Endothelial cell of umbilical vein (primary cell): ENCODE results near the gene FOSL2. TPM values are rescaled to one million over a fixed set of nuclear protein-coding genes. Genes with fewer than 3 reads are reported as not detected.
A peak's percentile ranks its signal among the peaks of the same experiment; 100 is the strongest.

Experiments used
- BruUV-seq: library from RNA; stranded (reverse); fragments of 400-500 nt; replicated peaks from 2 replicates; lab custom pipeline; 2021; lab: Mats Ljungman, UMichigan
- CTCF ChIA-PET: fragments of 300-600, 350-600 bp; sonication (Branson Sonifier 250); formaldehyde crosslinking; loops from one replicate; lab custom pipeline; 2021; ENCODE audit warnings: antibody characterized with exemption, inconsistent platforms; lab: Charles Lee
- POLR2A ChIA-PET: fragments of 300-600, 350-600 bp; sonication (Branson Sonifier 250); formaldehyde crosslinking; loops from one replicate; lab custom pipeline; 2021; ENCODE audit warnings: antibody characterized with exemption, inconsistent platforms; lab: Charles Lee
- DNase-seq: peaks from one replicate; pipeline ENCODE4 v3.0.0-alpha.2; 2011; ENCODE audit warnings: low read depth, low spot score
- FAIRE-seq: peaks from 2 replicates; lab custom pipeline; 2011; peaks lifted over from hg19 to GRCh38; lab: Jason Lieb, UNC
- H2AFZ ChIP-seq: 2 replicates; pipeline ENCODE4 v1.6.0; 2012; ENCODE audit warnings: low read depth, low read length, control low read depth, inconsistent platforms
- H3K27ac ChIP-seq: 2 replicates; pipeline ENCODE4 v1.5.1; 2011; ENCODE audit warnings: low read depth, mild to moderate bottlenecking, control low read depth, low read length, moderate library complexity; ENCODE audit not compliant: insufficient read depth
- H3K27me3 ChIP-seq, 2 experiments: 2 replicates each; pipeline versions ENCODE4 v1.6.0 to v1.6.1; 2011; ENCODE audit warnings: low read length in 2 of 2, mixed read lengths in 1 of 2; ENCODE audit not compliant: control insufficient read depth in 2 of 2, insufficient read depth in 2 of 2
- H3K36me3 ChIP-seq, 2 experiments: 2 replicates in 1 of 2; 3 replicates in 1 of 2; pipeline ENCODE4 v1.5.1; 2011; ENCODE audit warnings: low read length in 2 of 2, mild to moderate bottlenecking in 1 of 2, moderate library complexity in 1 of 2; ENCODE audit not compliant: control insufficient read depth in 2 of 2, insufficient read depth in 2 of 2; ENCODE audit errors: extremely low read depth in 1 of 2
- H3K4me1 ChIP-seq: 3 replicates; pipeline ENCODE4 v1.5.1; 2011; ENCODE audit warnings: mild to moderate bottlenecking, low read length; ENCODE audit not compliant: control insufficient read depth, insufficient read depth; ENCODE audit errors: extremely low read depth
- H3K4me2 ChIP-seq: 2 replicates; pipeline ENCODE4 v1.6.1; 2011; ENCODE audit warnings: low read length, control low read depth, mixed read lengths; ENCODE audit not compliant: insufficient read depth
- H3K4me3 ChIP-seq, 3 experiments: fragments of 200-600 bp in 1 of 3; sonication (generic), shearing (Covaris generic) in 1 of 3; replicated peaks in 1 of 3; 2 replicates each; pipeline ENCODE4 v1.5.1; 2011 to 2016; ENCODE audit warnings: control low read depth in 3 of 3, low read length in 3 of 3, mild to moderate bottlenecking in 2 of 3, inconsistent platforms in 1 of 3, low read depth in 1 of 3, moderate library complexity in 1 of 3; ENCODE audit not compliant: insufficient read depth in 1 of 3
- H3K79me2 ChIP-seq: 2 replicates; pipeline ENCODE4 v1.6.0; 2012; ENCODE audit warnings: low read length, inconsistent platforms; ENCODE audit not compliant: control insufficient read depth, insufficient read depth
- H3K9ac ChIP-seq: replicated peaks from 2 replicates; pipeline ENCODE3; 2011; ENCODE audit warnings: low read length, control low read depth; ENCODE audit not compliant: insufficient read depth; ENCODE audit errors: extremely low read depth
- H3K9me1 ChIP-seq: replicated peaks from 3 replicates; pipeline ENCODE4 v1.6.0; 2011; ENCODE audit warnings: mild to moderate bottlenecking, low read length; ENCODE audit not compliant: control insufficient read depth, insufficient read depth; ENCODE audit errors: extremely low read depth
- H3K9me3 ChIP-seq: replicated peaks from 2 replicates; pipeline ENCODE4 v1.5.1; 2012; ENCODE audit warnings: low read length, inconsistent platforms; ENCODE audit not compliant: control insufficient read depth, insufficient read depth
- H4K20me1 ChIP-seq: replicated peaks from 2 replicates; pipeline ENCODE3; 2011; ENCODE audit warnings: mild to moderate bottlenecking, low read length; ENCODE audit not compliant: control insufficient read depth, insufficient read depth; ENCODE audit errors: extremely low read depth
- CTCF ChIP-seq, 2 donors: IDR thresholded peaks; 1 replicate in 1 of 2; 2 replicates in 1 of 2; pipeline ENCODE4 v1.5.1; 2011; ENCODE audit warnings: low read length in 2 of 2, mild to moderate bottlenecking in 2 of 2, moderate library complexity in 2 of 2, control low read depth in 1 of 2, inconsistent platforms in 1 of 2, low read depth in 1 of 2; ENCODE audit not compliant: insufficient read depth in 1 of 2; ENCODE audit errors: extremely low read depth in 1 of 2
- EZH2 ChIP-seq: IDR thresholded peaks from 2 replicates; pipeline ENCODE4 v1.6.1; 2012; ENCODE audit warnings: borderline replicate concordance, low read depth, mild to moderate bottlenecking, moderate library complexity, low read length, inconsistent platforms; ENCODE audit not compliant: severe bottlenecking
- FOS ChIP-seq: IDR thresholded peaks from 2 replicates; pipeline ENCODE4 v1.6.1; 2011; ENCODE audit warnings: mild to moderate bottlenecking, low read length, moderate library complexity, borderline replicate concordance; ENCODE audit not compliant: insufficient read depth
- GATA2 ChIP-seq: IDR thresholded peaks from 2 replicates; pipeline ENCODE4 v1.7.0; 2011; ENCODE audit warnings: low read depth, mild to moderate bottlenecking, moderate library complexity, mixed read lengths, low read length; ENCODE audit not compliant: insufficient read length, insufficient read depth
- JUN ChIP-seq: IDR thresholded peaks from 2 replicates; pipeline ENCODE4 v1.6.1; 2011; ENCODE audit warnings: borderline replicate concordance, low read depth; ENCODE audit not compliant: insufficient read length, insufficient read depth
- MAX ChIP-seq: IDR thresholded peaks from 2 replicates; pipeline ENCODE4 v1.6.1; 2011; ENCODE audit not compliant: insufficient read depth, insufficient read length
- MYC ChIP-seq: IDR thresholded peaks from one replicate; pipeline ENCODE4 v1.6.1; 2011; ENCODE audit warnings: mild to moderate bottlenecking, low read depth, low read length
- POLR2A ChIP-seq: IDR thresholded peaks from 2 replicates; pipeline ENCODE4 v1.6.1; 2012; ENCODE audit warnings: low read depth, mild to moderate bottlenecking, control low read depth, low read length
- POLR2AphosphoS5 ChIP-seq: IDR thresholded peaks from 2 replicates; pipeline ENCODE4 v1.6.1; 2012; ENCODE audit warnings: low read depth, mild to moderate bottlenecking, control low read depth, low read length, moderate library complexity; ENCODE audit not compliant: insufficient read depth
- dilution Hi-C: fragments of 300-500 bp; cut with MboI; formaldehyde crosslinking; loops from one replicate; pipeline ENCODE4 v1.15.0; 2019; ENCODE audit warnings: low sequenced_read_pairs; ENCODE audit not compliant: extremely low pct_ligation_motif_present
- intact Hi-C: fragments of 100-400 bp; cut with micrococcal nuclease; formaldehyde crosslinking; loops from one replicate; pipeline ENCODE4 v1.10.0; 2022
- polyA plus RNA-seq, 4 experiments: library from polyadenylated mRNA; depleted of rRNA in 3 of 4; stranded (reverse) in 3 of 4; unstranded in 1 of 4; fragments of >200 nt; gene quantifications; 2 replicates each; pipeline versions ENCODE4 v1.2.1 to v1.2.3, GENCODE V29; 2011 to 2012; ENCODE audit warnings: missing spikeins in 1 of 4
- total RNA-seq: library from RNA; stranded (reverse); gene quantifications from 2 replicates; pipeline ENCODE4 v1.2.3, GENCODE V29; 2021

FOSL2 gene
- total and polyA plus RNA-seq, 2 donors (not counting 3 experiments of a cell fraction or from before 2014, with no cell fraction given), result 43.9 to 85.3 TPM

- Histone ChIP-seq H3K27ac (peak overlapping the region; percentile 79), H3K9me3 (no peaks in the 10 kb centered on the region), H3K9me1 (no peaks in the 10 kb centered on the region), H3K9ac (peak overlapping the region; percentile 33), H3K27me3 (no peaks in the 10 kb centered on the region), H3K36me3 (peaks cover 44 to 83% of the 10 kb centered on the region in 2 experiments), H3K4me1 (peaks cover 57% of the 10 kb centered on the region), H2AFZ (no peak overlapping the region), H3K4me2 (no peak overlapping the region), H4K20me1 (peaks cover 3% of the 10 kb centered on the region), H3K4me3 (no peak overlapping the region), H3K79me2 (peaks cover 64% of the 10 kb centered on the region)
- DNase-seq (no peak), FAIRE-seq (peak; percentile 12)
- CTCF ChIA-PET, result interaction anchor here (0.7 to 4.7 kb wide), 13 partner anchors 9 to 724 kb away, joined by 3 to 14 read pairs (median 5); partner anchors contain the start of gene FOSL2
- no TSS peak for BruUV-seq
- intact Hi-C loops, result no loop called here
- dilution Hi-C loops, result loop anchor here (25.0 kb wide), 1 partner anchor 671 kb away; no protein-coding TSS in a partner anchor
- POLR2A ChIA-PET, result interaction anchor here (0.5 to 2.3 kb wide), 5 partner anchors 12 to 709 kb away, joined by 3 to 15 read pairs (median 3); no protein-coding TSS in a partner anchor
- TF ChIP-seq GATA2 (no peak), JUN (no peak), MYC (no peak), CTCF (IDR thresholded peaks at IDR 0.05; ENCODE audit: extremely low read depth in 1 of 2, insufficient read depth in 1 of 2, low read depth in 1 of 2, low read length in 2 of 2) (no peak), FOS (no peak), POLR2A (no peak), MAX (no peak), EZH2 (no peak), POLR2AphosphoS5 (no peak)
Observed at GRCh38 chr2:28407976-28408690, 15.5 kb downstream of the FOSL2 start.
